Esophagus (tissue), 2 donors: ENCODE results near the gene PPP1R27. TPM values are rescaled to one million over a fixed set of nuclear protein-coding genes. Genes with fewer than 3 reads are reported as not detected.

Source experiments
- H3K27ac ChIP-seq, 2 donors: one replicate each; pipeline ENCODE4 v1.5.1; 2013; ENCODE audit warnings: low read depth in 2 of 2, mild to moderate bottlenecking in 2 of 2, inconsistent platforms in 1 of 2, low read length in 1 of 2, moderate library complexity in 1 of 2
- H3K27me3 ChIP-seq, 2 donors: one replicate each; pipeline ENCODE4 v1.6.1; 2013; ENCODE audit warnings: low read length in 2 of 2, control low read depth in 1 of 2, mild to moderate bottlenecking in 1 of 2; ENCODE audit not compliant: insufficient read depth in 2 of 2, control insufficient read depth in 1 of 2
- H3K36me3 ChIP-seq, 2 donors: one replicate each; pipeline ENCODE4 v1.6.1; 2013; ENCODE audit warnings: low read length in 1 of 2; ENCODE audit not compliant: control insufficient read depth in 2 of 2, insufficient read depth in 2 of 2
- H3K4me1 ChIP-seq, 2 donors: one replicate each; pipeline ENCODE4 v1.6.1; 2013; ENCODE audit warnings: low read length in 1 of 2; ENCODE audit not compliant: control insufficient read depth in 2 of 2, insufficient read depth in 2 of 2
- H3K4me3 ChIP-seq, 2 donors: one replicate each; pipeline ENCODE4 v1.5.1; 2013; ENCODE audit warnings: low read length in 2 of 2, mild to moderate bottlenecking in 2 of 2, low read depth in 1 of 2, moderate library complexity in 1 of 2
- H3K9me3 ChIP-seq, 2 donors: one replicate each; pipeline ENCODE4 v1.6.1; 2013; ENCODE audit warnings: mild to moderate bottlenecking in 2 of 2, low read depth in 1 of 2, low read length in 1 of 2, moderate library complexity in 1 of 2; ENCODE audit not compliant: control insufficient read depth in 2 of 2, insufficient read depth in 1 of 2
- WGBS, 2 donors: extraction: QIAGEN DNeasy Blood & Tissue Kit; methylation state at CpG; one replicate each; pipeline ENCODE4 v1.1.7; 2013; 5-methylcytosine and 5-hydroxymethylcytosine counted together
- polyA plus RNA-seq, 2 donors: library from polyadenylated mRNA; stranded (reverse); fragments of 200-250 nt; gene quantifications; one replicate each; pipeline ENCODE4 v1.2.3, GENCODE V29; 2013
- donor health status: healthy with polysubstance abuse.
- donor health status: Bipolar disorder and iron deficiency.

Gene PPP1R27
- polyA plus RNA-seq, 2 donors: 0.25 to 0.98 TPM

DNA sequence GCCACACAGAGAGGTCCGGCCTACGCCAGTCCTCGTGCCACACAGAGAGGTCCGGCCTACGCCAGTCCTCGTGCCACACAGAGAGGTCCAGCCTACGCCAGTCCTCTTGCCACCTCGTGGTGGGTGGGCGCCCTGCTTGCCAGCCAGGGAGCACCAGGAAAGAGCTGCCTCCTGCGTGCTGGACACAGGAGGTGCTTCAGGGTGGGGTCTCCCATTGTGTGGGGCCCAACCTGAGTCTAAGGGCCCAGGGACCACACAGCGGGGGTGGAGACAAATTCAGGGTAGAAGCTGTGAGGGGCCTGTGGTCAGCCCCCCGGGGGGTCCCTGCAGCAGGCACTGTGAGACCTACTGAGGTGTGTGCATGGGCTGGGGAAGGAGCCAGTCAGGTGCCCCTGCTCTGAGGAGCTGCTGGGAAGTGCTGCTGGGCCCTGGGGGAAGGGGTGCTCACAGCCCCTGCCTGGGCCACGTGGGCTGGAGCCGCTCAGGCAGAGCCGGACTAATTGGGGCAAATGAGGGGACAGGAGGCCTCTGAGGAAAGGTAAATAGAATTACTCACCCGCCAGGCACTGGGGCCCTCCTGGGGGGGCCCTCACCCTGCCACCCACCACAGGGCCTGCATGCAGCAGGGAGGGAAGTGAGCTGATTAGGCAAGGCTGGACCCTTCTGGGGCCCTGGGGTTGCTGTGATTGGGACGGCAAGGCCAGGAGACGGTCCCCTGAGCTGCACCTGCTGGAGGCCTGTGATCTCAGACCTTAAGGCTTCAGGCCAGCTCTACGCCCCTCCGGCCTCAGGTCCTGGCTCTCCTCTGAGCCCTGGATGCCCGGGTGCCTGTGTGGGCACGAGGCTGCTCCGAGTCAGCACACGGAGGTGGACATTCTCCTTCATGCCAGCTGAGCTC, 19.9 kb downstream of the PPP1R27 start:
- Histone ChIP-seq H3K9me3 (peaks cover 0 to 4% of the 10 kb centered on the region in 2 donors), H3K27ac (no peak overlapping the region), H3K4me3 (no peak overlapping the region), H3K27me3 (peaks cover 0 to 2% of the 10 kb centered on the region in 2 donors), H3K4me1 (no peaks in the 10 kb centered on the region), H3K36me3 (no peaks in the 10 kb centered on the region)
- 64 to 66% methylated on average over 17 to 24 of the region's 24 CpGs for WGBS, 2 donors

DNA sequence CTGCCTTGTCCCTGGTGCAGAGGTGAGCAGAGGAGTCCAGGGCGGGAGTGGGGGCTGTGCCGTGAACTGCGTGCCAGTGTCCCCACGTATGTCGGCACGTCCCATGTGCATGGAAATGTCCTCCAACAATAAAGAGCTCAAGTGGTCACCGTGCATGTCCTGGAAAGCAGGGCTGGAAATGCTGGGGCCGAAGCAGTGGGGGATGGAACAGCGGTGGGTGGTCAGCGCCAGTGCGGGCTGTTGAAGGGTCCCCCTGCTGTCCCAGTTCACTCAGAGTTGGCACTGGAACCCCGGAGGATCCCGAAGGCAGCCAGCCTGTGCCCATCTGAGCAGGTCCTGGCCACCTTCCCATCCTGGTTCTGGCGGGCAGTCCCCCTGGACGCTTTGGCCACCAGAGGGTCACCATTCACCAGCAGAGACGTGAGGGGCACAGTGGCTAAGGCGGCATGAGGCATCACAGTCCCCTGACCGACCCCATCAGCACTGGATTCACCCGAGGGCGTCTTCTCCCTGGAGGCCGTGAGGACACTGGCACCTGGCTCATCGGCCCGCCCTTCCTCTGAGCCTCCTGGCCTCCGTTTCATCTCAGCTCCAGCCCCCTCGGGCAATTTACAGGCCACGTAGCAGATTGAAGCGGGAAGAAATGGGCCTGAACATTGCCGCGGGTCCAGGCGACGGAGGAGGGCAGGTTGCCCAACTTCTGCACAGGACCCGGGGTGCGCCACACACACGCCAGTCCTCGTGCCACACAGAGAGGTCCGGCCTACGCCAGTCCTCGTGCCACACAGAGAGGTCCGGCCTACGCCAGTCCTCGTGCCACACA, 20.8 kb downstream of the PPP1R27 start:
- Histone ChIP-seq H3K36me3 (no peaks in the 10 kb centered on the region), H3K4me3 (no peak overlapping the region), H3K27me3 (peaks cover 0 to 3% of the 10 kb centered on the region in 2 donors), H3K4me1 (no peaks in the 10 kb centered on the region), H3K9me3 (peaks cover 0 to 7% of the 10 kb centered on the region in 2 donors), H3K27ac (no peak overlapping the region)
- WGBS, 2 donors: 84 to 86% methylated on average over 38 to 41 of the region's 41 CpGs

DNA sequence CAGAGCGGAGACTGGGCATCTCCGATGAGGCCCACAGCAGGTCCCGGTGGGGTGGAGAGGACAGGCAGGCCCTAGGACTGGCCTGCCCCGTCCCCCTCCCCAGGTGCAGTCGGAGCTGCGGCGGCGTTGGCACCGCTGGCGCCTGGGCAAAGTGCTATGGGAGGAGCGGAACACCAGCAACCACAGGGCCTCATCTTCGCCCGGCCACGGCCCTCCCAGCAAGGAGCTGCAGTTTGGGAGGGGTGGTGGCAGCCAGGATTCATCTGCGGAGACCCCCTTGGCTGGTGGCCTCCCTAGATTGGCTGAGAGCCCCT, 21.5 kb downstream of the PPP1R27 start:
- WGBS, 2 donors: 84 to 88% methylated on average over 14 to 15 of the region's 15 CpGs
- Histone ChIP-seq H3K4me3 (no peak overlapping the region), H3K36me3 (no peaks in the 10 kb centered on the region), H3K4me1 (no peaks in the 10 kb centered on the region), H3K27me3 (peaks cover 0 to 3% of the 10 kb centered on the region in 2 donors), H3K9me3 (peaks cover 0 to 6% of the 10 kb centered on the region in 2 donors), H3K27ac (no peak overlapping the region)

DNA sequence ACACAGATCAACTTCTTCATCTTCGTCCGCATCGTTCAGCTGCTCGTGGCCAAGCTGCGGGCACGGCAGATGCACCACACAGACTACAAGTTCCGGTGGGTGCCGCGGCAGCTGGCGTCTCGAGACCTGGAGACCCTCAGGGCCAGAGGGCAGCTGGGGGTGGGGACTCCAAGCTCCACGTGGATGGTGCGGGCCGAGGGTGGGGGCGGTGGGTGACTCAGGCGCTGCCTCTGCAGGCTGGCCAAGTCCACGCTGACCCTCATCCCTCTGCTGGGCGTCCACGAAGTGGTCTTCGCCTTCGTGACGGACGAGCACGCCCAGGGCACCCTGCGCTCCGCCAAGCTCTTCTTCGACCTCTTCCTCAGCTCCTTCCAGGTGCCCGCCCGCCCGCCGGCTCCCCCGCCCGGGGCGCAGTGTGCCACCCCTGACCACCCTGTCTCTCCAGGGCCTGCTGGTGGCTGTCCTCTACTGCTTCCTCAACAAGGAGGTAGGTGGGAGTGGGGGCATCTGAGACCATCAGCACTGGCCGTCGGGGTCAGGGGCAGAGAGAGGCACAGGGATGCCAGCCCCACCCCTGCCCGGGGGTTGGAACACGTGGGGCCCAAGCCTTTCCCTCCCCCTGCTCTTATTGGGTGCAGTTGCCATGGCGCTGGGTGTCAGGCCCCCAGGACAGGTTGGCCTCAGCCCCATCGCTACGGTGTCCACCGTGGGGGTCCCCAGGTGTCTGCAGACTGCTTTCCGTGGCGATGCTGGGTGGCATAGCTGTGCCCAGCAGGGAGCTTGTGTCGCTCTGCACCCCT, 22.1 kb downstream of the PPP1R27 start:
- Histone ChIP-seq H3K9me3 (peaks cover 0 to 4% of the 10 kb centered on the region in 2 donors), H3K27me3 (peaks cover 0 to 3% of the 10 kb centered on the region in 2 donors), H3K4me1 (no peaks in the 10 kb centered on the region), H3K4me3 (no peak overlapping the region), H3K27ac (no peak overlapping the region), H3K36me3 (no peaks in the 10 kb centered on the region)
- 81 to 82% methylated on average over 44 to 45 of the region's 45 CpGs for WGBS, 2 donors

DNA sequence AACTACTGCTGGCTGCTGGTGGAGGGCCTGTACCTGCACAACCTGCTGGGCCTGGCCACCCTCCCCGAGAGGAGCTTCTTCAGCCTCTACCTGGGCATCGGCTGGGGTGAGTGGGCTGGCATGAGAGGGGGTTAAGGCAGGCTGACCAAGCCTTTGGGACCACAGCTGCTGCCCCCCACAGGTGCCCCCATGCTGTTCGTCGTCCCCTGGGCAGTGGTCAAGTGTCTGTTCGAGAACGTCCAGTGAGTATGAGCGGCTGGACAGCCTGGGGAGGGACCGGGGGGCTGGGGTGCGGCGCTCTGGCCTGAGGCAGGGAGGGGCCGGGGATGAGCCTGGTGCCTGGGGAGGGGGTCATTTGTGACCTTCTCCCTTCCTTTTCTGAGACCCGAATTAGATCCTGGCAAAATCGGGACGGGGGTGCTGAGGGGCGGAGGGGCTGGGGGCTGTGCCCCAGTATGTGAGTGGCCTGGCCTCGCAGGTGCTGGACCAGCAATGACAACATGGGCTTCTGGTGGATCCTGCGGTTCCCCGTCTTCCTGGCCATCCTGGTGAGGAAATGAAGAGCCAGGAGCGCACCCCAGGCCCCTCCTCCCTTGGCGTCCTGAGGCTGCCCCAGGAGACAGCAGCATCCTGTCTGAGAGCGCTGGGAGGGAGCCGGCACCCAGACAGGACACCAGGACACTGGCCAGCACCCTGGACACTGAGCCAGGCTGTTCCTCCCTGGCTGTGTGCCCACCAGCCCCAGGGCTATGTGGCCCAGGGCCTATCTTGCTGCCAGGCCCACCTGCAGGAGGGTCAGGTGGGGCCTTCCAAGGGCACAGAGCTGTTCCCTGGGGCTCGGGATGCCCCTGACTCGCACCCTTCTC, 22.9 kb downstream of the PPP1R27 start:
- H3K4me1 ChIP-seq: no peaks in the 10 kb centered on the region
- H3K27me3 ChIP-seq: peaks cover 0 to 3% of the 10 kb centered on the region in 2 donors
- no peaks in the 10 kb centered on the region for H3K36me3 ChIP-seq
- peaks cover 0 to 4% of the 10 kb centered on the region in 2 donors for H3K9me3 ChIP-seq
- no peak overlapping the region for H3K4me3 ChIP-seq
- WGBS, 2 donors: 72 to 73% methylated on average over 23 to 24 of the region's 24 CpGs
- H3K27ac ChIP-seq: no peak overlapping the region

DNA sequence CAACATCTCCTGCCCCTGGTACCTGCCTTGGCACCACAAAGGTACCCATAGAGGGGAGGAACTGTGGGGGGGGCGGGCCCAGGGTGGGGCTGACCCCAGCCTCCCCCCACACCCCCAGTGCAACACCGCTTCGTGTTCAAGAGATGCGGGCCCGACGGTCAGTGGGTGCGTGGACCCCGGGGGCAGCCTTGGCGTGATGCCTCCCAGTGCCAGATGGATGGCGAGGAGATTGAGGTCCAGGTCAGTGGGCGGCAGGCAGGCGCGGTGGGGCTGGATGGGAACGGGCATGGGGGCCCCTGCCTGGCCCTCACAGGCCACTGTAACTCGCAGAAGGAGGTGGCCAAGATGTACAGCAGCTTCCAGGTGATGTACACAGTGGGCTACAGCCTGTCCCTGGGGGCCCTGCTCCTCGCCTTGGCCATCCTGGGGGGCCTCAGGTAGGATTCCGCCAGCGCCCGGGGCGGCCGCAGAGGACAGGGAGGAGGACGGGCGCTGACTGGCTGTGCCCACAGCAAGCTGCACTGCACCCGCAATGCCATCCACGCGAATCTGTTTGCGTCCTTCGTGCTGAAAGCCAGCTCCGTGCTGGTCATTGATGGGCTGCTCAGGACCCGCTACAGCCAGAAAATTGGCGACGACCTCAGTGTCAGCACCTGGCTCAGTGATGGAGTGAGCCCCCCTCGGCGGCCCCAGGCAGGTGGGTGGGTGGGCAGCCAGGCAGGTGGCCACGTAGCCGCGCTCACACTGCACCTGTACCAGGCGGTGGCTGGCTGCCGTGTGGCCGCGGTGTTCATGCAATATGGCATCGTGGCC, 23.8 kb downstream of the PPP1R27 start:
- peaks cover 0 to 11% of the 10 kb centered on the region in 2 donors for H3K27me3 ChIP-seq
- WGBS, 2 donors: 82 to 83% methylated on average over 42 of the region's 42 CpGs

DNA sequence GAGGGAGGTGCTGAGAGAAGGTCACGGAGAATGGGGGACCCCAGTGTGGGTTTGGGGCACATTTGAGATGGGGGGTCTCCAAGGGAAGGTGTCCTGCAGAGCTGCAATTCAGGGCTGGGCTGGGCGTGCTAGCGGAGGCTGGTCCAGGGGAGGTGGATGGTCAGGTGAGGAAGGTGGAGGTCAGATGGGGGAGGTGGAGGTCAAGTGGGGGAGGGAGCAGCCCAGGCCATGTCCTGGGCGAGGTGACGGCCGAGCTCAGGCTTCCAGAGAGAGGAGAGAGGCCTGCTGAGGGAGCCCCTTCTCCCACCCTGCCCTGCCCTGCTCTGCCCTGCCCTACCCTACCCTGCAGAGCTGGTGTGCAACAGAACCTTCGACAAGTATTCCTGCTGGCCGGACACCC, 24.4 kb downstream of the PPP1R27 start:
- H3K4me1 ChIP-seq: no peaks in the 10 kb centered on the region
- H3K27ac ChIP-seq: no peak overlapping the region
- H3K36me3 ChIP-seq: no peaks in the 10 kb centered on the region
- H3K9me3 ChIP-seq: peaks cover 0 to 4% of the 10 kb centered on the region in 2 donors
- peaks cover 0 to 14% of the 10 kb centered on the region in 2 donors for H3K27me3 ChIP-seq
- H3K4me3 ChIP-seq: no peak overlapping the region
- 68 to 75% methylated on average over 6 to 8 of the region's 8 CpGs for WGBS, 2 donors

More for the DNA sequence above, 23.8 kb downstream of the PPP1R27 start:
- no peak overlapping the region for H3K4me3 ChIP-seq
- H3K9me3 ChIP-seq: peaks cover 0 to 4% of the 10 kb centered on the region in 2 donors
- H3K4me1 ChIP-seq: no peaks in the 10 kb centered on the region
- H3K27ac ChIP-seq: no peak overlapping the region
- no peaks in the 10 kb centered on the region for H3K36me3 ChIP-seq

DNA sequence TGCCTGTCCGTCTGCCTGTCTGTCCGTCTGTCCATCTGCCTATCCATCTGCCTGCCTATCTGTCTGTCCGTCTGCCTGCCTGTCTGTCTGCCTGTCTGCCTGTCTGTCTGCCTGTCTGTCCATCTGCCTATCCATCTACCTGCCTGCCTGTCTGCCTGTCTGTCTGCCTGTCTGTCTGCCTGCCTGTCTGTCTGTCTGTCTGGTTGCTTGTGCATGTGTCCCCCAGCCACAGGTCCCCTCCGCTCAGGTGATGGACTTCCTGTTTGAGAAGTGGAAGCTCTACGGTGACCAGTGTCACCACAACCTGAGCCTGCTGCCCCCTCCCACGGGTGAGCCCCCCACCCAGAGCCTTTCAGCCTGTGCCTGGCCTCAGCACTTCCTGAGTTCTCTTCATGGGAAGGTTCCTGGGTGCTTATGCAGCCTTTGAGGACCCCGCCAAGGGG, 25.3 kb downstream of the PPP1R27 start:
- H3K27me3 ChIP-seq: peaks cover 0 to 22% of the 10 kb centered on the region in 2 donors
- 73 to 77% methylated on average over 7 of the region's 7 CpGs for WGBS, 2 donors

More for the DNA sequence above, 25.3 kb downstream of the PPP1R27 start:
- peaks cover 0 to 4% of the 10 kb centered on the region in 2 donors for H3K9me3 ChIP-seq
- H3K36me3 ChIP-seq: no peaks in the 10 kb centered on the region
- no peak overlapping the region for H3K27ac ChIP-seq
- no peak overlapping the region for H3K4me3 ChIP-seq
- peaks cover 0 to 5% of the 10 kb centered on the region in 2 donors for H3K4me1 ChIP-seq
